ENCODE measurements around the gene ZNF718. TPM values are rescaled to one million over a fixed set of nuclear protein-coding genes. Genes with fewer than 3 reads are reported as not detected.

ZNF718 gene
- total RNA-seq, 4 donors from 2014 or later = 4.1 to 7.2 (median 4.8) TPM

Other genes starting within 250 kb of the ZNF718 start
- gene ZNF595, start 71.2 kb upstream of the ZNF718 start, total RNA-seq = 10 to 100 TPM in 1 of 4 donors, 1 to 10 TPM in 3; 6.2 to 28.2 (median 8.9) TPM
- gene ZNF732, start 181.0 kb downstream of the ZNF718 start, total RNA-seq = 1 to 10 TPM; 1.4 to 2.3 (median 1.7) TPM
- gene ZNF141, start 213.3 kb downstream of the ZNF718 start, total RNA-seq = 10 to 100 TPM in 1 of 4 donors, 1 to 10 TPM in 3; 5.9 to 24.4 (median 7.3) TPM